HepG2 (cell line): ENCODE results near the gene EMC9. TPM values are rescaled to one million over a fixed set of nuclear protein-coding genes. Genes with fewer than 3 reads are reported as not detected.

ENCODE experiments used
- FUBP1 ChIP-seq: sonication (generic); formaldehyde crosslinking; IDR thresholded peaks from 2 replicates; pipeline ENCODE4 v1.5.1; 2020; ENCODE audit warnings: missing genetic modification reagents, mild to moderate bottlenecking, borderline replicate concordance
- GATA4 ChIP-seq: sonication (generic); IDR thresholded peaks from 2 replicates; pipeline ENCODE4 v1.6.1; 2016; ENCODE audit warnings: antibody characterized with exemption, low read depth, borderline replicate concordance
- NFIB ChIP-seq: sonication (generic); formaldehyde crosslinking; IDR thresholded peaks from 2 replicates; pipeline ENCODE4 v1.9.0; 2021; ENCODE audit warnings: missing genetic modification reagents, mild to moderate bottlenecking, borderline replicate concordance
- NKX3-1 ChIP-seq: sonication (generic); formaldehyde crosslinking; IDR thresholded peaks from 2 replicates; pipeline ENCODE4 v1.5.0; 2020; ENCODE audit warnings: missing genetic modification reagents
- PBX3 ChIP-seq: sonication (generic); formaldehyde crosslinking; IDR thresholded peaks from 2 replicates; pipeline ENCODE4 v1.8.1; 2023; ENCODE audit warnings: missing genetic modification reagents, inconsistent platforms, borderline replicate concordance
- PHB2 ChIP-seq: fragments of 450-650 bp; IDR thresholded peaks from 2 replicates; pipeline ENCODE4 v1.6.1; 2018; ENCODE audit not compliant: partially characterized antibody
- RBM22 ChIP-seq: fragments of 200-400 bp; formaldehyde crosslinking; optimal IDR thresholded peaks from 2 replicates; pipeline ENCODE3; 2017; ENCODE audit warnings: mild to moderate bottlenecking, low read length, moderate library complexity
- SSRP1 ChIP-seq: IDR thresholded peaks from 2 replicates; pipeline ENCODE4 v1.6.1; 2016; ENCODE audit warnings: control low read depth
- ZNF350 ChIP-seq: sonication (generic); formaldehyde crosslinking; IDR thresholded peaks from 2 replicates; pipeline ENCODE4 v1.4.0; 2020; ENCODE audit warnings: mild to moderate bottlenecking, low read depth, missing genetic modification reagents, borderline replicate concordance
- ZNF496 ChIP-seq: sonication (generic); formaldehyde crosslinking; IDR thresholded peaks from 2 replicates; pipeline ENCODE4 v1.8.1; 2023; ENCODE audit warnings: mild to moderate bottlenecking, moderate library complexity, missing genetic modification reagents; ENCODE audit not compliant: insufficient replicate concordance
- ZNF569 ChIP-seq: sonication (generic); formaldehyde crosslinking; IDR thresholded peaks from 2 replicates; pipeline ENCODE4 v1.5.0; 2020; ENCODE audit warnings: mild to moderate bottlenecking, missing genetic modification reagents, moderate library complexity, borderline replicate concordance
- ZNF713 ChIP-seq: sonication (generic); formaldehyde crosslinking; IDR thresholded peaks from 2 replicates; pipeline ENCODE4 v1.4.0; 2020; ENCODE audit warnings: mild to moderate bottlenecking, missing genetic modification reagents
- polyA plus RNA-seq, 8 experiments: library from polyadenylated mRNA; depleted of rRNA in 3 of 8; stranded (reverse) in 7 of 8; unstranded in 1 of 8; fragments of >200 nt; fragmentation: Illumina TruSeq in 4 of 8; extraction: Trizol in 4 of 8; gene quantifications; 2 replicates each; pipeline versions ENCODE4 v1.2.1 to v1.2.3, GENCODE V29; 2011 to 2016; ENCODE audit warnings: low read depth in 4 of 8, missing spikeins in 1 of 8, mixed read lengths in 1 of 8; ENCODE audit not compliant: insufficient read depth in 1 of 8
- total RNA-seq, 5 experiments: library from RNA; depleted of rRNA; stranded (reverse); fragments of >200 nt; fragmentation: Illumina TruSeq; extraction: Trizol; gene quantifications; 2 replicates each; pipeline ENCODE4 v1.2.3, GENCODE V29; 2016; ENCODE audit warnings: low read depth in 1 of 5
- TF ChIP-seq, protein P1 (sequence below): sonication (generic); formaldehyde crosslinking; IDR thresholded peaks from 2 replicates; pipeline ENCODE4 v1.5.0; 2020; ENCODE audit warnings: missing genetic modification reagents
- TF ChIP-seq, protein P2 (sequence below): sonication (generic); formaldehyde crosslinking; IDR thresholded peaks from 2 replicates; pipeline ENCODE4 v1.4.0; 2020; ENCODE audit warnings: missing genetic modification reagents, borderline replicate concordance
- TF ChIP-seq, protein P3 (sequence below): sonication (generic); formaldehyde crosslinking; IDR thresholded peaks from 2 replicates; pipeline ENCODE4 v1.4.0; 2020; ENCODE audit warnings: mild to moderate bottlenecking, missing genetic modification reagents

The EMC9 gene
- total and polyA plus RNA-seq, 2 of the 13 experiments (the other 11 are each of a cell fraction or from before 2014, with no cell fraction given) = 60.5 to 78.7 TPM

- TF ChIP-seq, protein P1, sequence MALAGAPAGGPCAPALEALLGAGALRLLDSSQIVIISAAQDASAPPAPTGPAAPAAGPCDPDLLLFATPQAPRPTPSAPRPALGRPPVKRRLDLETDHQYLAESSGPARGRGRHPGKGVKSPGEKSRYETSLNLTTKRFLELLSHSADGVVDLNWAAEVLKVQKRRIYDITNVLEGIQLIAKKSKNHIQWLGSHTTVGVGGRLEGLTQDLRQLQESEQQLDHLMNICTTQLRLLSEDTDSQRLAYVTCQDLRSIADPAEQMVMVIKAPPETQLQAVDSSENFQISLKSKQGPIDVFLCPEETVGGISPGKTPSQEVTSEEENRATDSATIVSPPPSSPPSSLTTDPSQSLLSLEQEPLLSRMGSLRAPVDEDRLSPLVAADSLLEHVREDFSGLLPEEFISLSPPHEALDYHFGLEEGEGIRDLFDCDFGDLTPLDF = peak; percentile 57; the same call in 1 of the 2 replicates
- no peak for TF ChIP-seq SSRP1 (CRISPR knock-in tag)
- 0 out of 2 replicates have a peak, but pooled peaks have one; percentile 23 for TF ChIP-seq GATA4
- TF ChIP-seq NKX3-1 (CRISPR knock-in tag) = 0 out of 2 replicates have a peak, but pooled peaks have one; percentile 65
- TF ChIP-seq ZNF350 (CRISPR knock-in tag) = peak; percentile 64
- no peak for TF ChIP-seq NFIB (CRISPR knock-in tag)
- TF ChIP-seq PBX3 (CRISPR knock-in tag) = no peak
- TF ChIP-seq, protein P2, sequence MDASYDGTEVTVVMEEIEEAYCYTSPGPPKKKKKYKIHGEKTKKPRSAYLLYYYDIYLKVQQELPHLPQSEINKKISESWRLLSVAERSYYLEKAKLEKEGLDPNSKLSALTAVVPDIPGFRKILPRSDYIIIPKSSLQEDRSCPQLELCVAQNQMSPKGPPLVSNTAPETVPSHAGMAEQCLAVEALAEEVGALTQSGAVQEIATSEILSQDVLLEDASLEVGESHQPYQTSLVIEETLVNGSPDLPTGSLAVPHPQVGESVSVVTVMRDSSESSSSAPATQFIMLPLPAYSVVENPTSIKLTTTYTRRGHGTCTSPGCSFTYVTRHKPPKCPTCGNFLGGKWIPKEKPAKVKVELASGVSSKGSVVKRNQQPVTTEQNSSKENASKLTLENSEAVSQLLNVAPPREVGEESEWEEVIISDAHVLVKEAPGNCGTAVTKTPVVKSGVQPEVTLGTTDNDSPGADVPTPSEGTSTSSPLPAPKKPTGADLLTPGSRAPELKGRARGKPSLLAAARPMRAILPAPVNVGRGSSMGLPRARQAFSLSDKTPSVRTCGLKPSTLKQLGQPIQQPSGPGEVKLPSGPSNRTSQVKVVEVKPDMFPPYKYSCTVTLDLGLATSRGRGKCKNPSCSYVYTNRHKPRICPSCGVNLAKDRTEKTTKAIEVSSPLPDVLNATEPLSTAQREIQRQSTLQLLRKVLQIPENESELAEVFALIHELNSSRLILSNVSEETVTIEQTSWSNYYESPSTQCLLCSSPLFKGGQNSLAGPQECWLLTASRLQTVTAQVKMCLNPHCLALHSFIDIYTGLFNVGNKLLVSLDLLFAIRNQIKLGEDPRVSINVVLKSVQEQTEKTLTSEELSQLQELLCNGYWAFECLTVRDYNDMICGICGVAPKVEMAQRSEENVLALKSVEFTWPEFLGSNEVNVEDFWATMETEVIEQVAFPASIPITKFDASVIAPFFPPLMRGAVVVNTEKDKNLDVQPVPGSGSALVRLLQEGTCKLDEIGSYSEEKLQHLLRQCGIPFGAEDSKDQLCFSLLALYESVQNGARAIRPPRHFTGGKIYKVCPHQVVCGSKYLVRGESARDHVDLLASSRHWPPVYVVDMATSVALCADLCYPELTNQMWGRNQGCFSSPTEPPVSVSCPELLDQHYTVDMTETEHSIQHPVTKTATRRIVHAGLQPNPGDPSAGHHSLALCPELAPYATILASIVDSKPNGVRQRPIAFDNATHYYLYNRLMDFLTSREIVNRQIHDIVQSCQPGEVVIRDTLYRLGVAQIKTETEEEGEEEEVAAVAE (CRISPR knock-in tag) = peak; percentile 88
- TF ChIP-seq, protein P3, sequence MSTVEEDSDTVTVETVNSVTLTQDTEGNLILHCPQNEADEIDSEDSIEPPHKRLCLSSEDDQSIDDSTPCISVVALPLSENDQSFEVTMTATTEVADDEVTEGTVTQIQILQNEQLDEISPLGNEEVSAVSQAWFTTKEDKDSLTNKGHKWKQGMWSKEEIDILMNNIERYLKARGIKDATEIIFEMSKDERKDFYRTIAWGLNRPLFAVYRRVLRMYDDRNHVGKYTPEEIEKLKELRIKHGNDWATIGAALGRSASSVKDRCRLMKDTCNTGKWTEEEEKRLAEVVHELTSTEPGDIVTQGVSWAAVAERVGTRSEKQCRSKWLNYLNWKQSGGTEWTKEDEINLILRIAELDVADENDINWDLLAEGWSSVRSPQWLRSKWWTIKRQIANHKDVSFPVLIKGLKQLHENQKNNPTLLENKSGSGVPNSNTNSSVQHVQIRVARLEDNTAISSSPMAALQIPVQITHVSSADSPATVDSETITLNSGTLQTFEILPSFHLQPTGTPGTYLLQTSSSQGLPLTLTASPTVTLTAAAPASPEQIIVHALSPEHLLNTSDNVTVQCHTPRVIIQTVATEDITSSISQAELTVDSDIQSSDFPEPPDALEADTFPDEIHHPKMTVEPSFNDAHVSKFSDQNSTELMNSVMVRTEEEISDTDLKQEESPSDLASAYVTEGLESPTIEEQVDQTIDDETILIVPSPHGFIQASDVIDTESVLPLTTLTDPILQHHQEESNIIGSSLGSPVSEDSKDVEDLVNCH = peak; percentile 72; the same call in 1 of the 2 replicates
- peak; percentile 19; the same call in 1 of the 2 replicates for TF ChIP-seq ZNF569 (CRISPR knock-in tag)
- TF ChIP-seq ZNF713 (CRISPR knock-in tag) = peak; percentile 98
- no peak for TF ChIP-seq FUBP1 (CRISPR knock-in tag)
- no peak for TF ChIP-seq PHB2
- no peak for TF ChIP-seq ZNF496 (CRISPR knock-in tag)
- no peak for TF ChIP-seq RBM22
Measured at GRCh38 chr14:24135834-24136683, 5.3 kb downstream of the EMC9 start, which contains the start of gene PSME1 (continued).
